Nucleus accumbens (tissue), 56 donors: ENCODE data around the gene GPC3.
A peak's percentile ranks its signal among the peaks of the same experiment; 100 is the strongest.
"Not testable (repeated sequence)": the region's sequence is repeated elsewhere in the genome, so short reads cannot be mapped to it uniquely, and the experiment has no call there.

ENCODE experiments used
- DNase-seq, 56 donors: peaks; one replicate each; lab custom pipeline; 2025; lab: John Stamatoyannopoulos, UW

GPC3 gene

GRCh38 chrX:133985164-133985966, at the start of gene GPC3:
Gene GPC3, minus strand, starts transcription at chrX:133985594.
- DNase-seq = peak in 10 of 56 donors; percentile 0 to 39 (median 5)

GRCh38 chrX:134032441-134032840, 47.0 kb upstream of the GPC3 start:
- no peak for DNase-seq

- peak in 21 of 56 donors; percentile 0 to 22 (median 0) for DNase-seq
Measured at GRCh38 chrX:134026565-134027311, 41.3 kb upstream of the GPC3 start.

- no peak for DNase-seq
Measured at GRCh38 chrX:134025986-134026545, 40.7 kb upstream of the GPC3 start.

- no peak for DNase-seq
Measured at GRCh38 chrX:134024686-134025377, 39.4 kb upstream of the GPC3 start.

GRCh38 chrX:134023851-134024281, 38.5 kb upstream of the GPC3 start:
- no peak for DNase-seq

- DNase-seq = no peak
Measured at GRCh38 chrX:134020910-134021309, 35.5 kb upstream of the GPC3 start.

GRCh38 chrX:134019567-134020206, 34.3 kb upstream of the GPC3 start:
- DNase-seq = no peak

GRCh38 chrX:134016309-134016708, 30.9 kb upstream of the GPC3 start:
- DNase-seq = not testable (repeated sequence)

- not testable (repeated sequence) for DNase-seq
Measured at GRCh38 chrX:134015510-134015909, 30.1 kb upstream of the GPC3 start.

- no peak for DNase-seq
Measured at GRCh38 chrX:134013524-134013923, 28.1 kb upstream of the GPC3 start.

- DNase-seq = no peak
Measured at GRCh38 chrX:134013092-134013497, 27.7 kb upstream of the GPC3 start.

- no peak for DNase-seq
Measured at GRCh38 chrX:134010690-134011089, 25.3 kb upstream of the GPC3 start.

- no peak for DNase-seq
Measured at GRCh38 chrX:134007716-134008115, 22.3 kb upstream of the GPC3 start.

- no peak for DNase-seq
Measured at GRCh38 chrX:134006484-134007161, 21.2 kb upstream of the GPC3 start.

GRCh38 chrX:134004084-134004483, 18.7 kb upstream of the GPC3 start:
- DNase-seq = no peak

GRCh38 chrX:134002921-134003615, 17.7 kb upstream of the GPC3 start:
- no peak for DNase-seq

GRCh38 chrX:134000260-134001245, 15.2 kb upstream of the GPC3 start:
- no peak for DNase-seq
